Measurements from ENCODE around the gene PLCB3. TPM values are rescaled to one million over a fixed set of nuclear protein-coding genes. Genes with fewer than 3 reads are reported as not detected.

PLCB3 gene
- polyA plus RNA-seq, 4 donors: 11.8 to 17.5 (median 14.8) TPM

- no peak for DNase-seq (ENCODE audit: low read depth in 4 of 4, low spot score in 2 of 4)
Observed at GRCh38 chr11:64316672-64317324, 65.5 kb downstream of the PLCB3 start.

- peak; percentile 80 to 94 (median 93) for DNase-seq (ENCODE audit: low read depth in 4 of 4, low spot score in 2 of 4)
Observed at GRCh38 chr11:64317325-64317960, 66.1 kb downstream of the PLCB3 start, which contains the start of gene TRMT112. Gene TRMT112 (minus strand): TSS chr11:64317559. CDS start chr11:64317526, 33 bp downstream.

- peak; percentile 88 to 94 (median 90) for DNase-seq (ENCODE audit: low read depth in 4 of 4, low spot score in 2 of 4)
Observed at GRCh38 chr11:64317961-64318765, 66.8 kb downstream of the PLCB3 start, which contains the start of gene PRDX5. Gene PRDX5 (plus strand): TSS chr11:64318121. CDS start chr11:64318216, 95 bp downstream.

Other genes with a start within 250 kb of the PLCB3 start
- gene FLRT1, start 215.6 kb upstream of the PLCB3 start, polyA plus RNA-seq (ENCODE audit: insufficient read length in 4 of 4): 1 to 10 TPM; 2.5 to 4.6 (median 3.2) TPM
- gene MACROD1, start 85.4 kb upstream of the PLCB3 start, polyA plus RNA-seq (ENCODE audit: insufficient read length in 4 of 4): 10 to 100 TPM; 15.1 to 23.2 (median 19.5) TPM
- 100 to 1,000 TPM; 156 to 207 (median 187) TPM for gene STIP1, start 65.4 kb upstream of the PLCB3 start, polyA plus RNA-seq (ENCODE audit: insufficient read length in 4 of 4)
- gene FERMT3, start 44.8 kb upstream of the PLCB3 start, polyA plus RNA-seq (ENCODE audit: insufficient read length in 4 of 4): 1 to 10 TPM; 4.4 to 8.1 (median 4.9) TPM
- gene TRPT1, start 25.3 kb upstream of the PLCB3 start, polyA plus RNA-seq (ENCODE audit: insufficient read length in 4 of 4): 10 to 100 TPM; 32.9 to 58.5 (median 48.2) TPM
- 10 to 100 TPM; 21.4 to 41.4 (median 32.5) TPM for gene NUDT22, start 25.3 kb upstream of the PLCB3 start, polyA plus RNA-seq (ENCODE audit: insufficient read length in 4 of 4)
- gene DNAJC4, start 21.0 kb upstream of the PLCB3 start, polyA plus RNA-seq (ENCODE audit: insufficient read length in 4 of 4): 10 to 100 TPM; 54.6 to 78.9 (median 72.2) TPM
- 100 to 1,000 TPM in 2 of 4 donors, 10 to 100 TPM in 2; 76.6 to 116 (median 99.7) TPM for gene VEGFB, start 16.9 kb upstream of the PLCB3 start, polyA plus RNA-seq (ENCODE audit: insufficient read length in 4 of 4)
- gene FKBP2, start 10.4 kb upstream of the PLCB3 start, polyA plus RNA-seq (ENCODE audit: insufficient read length in 4 of 4): 100 to 1,000 TPM in 2 of 4 donors, 10 to 100 TPM in 2; 94.5 to 110 (median 102) TPM
- 100 to 1,000 TPM in 1 of 4 donors, 10 to 100 TPM in 3; 53.8 to 117 (median 76.0) TPM for gene PPP1R14B, start 4.6 kb upstream of the PLCB3 start, polyA plus RNA-seq (ENCODE audit: insufficient read length in 4 of 4)
- 10 to 100 TPM; 44.2 to 72.0 (median 57.1) TPM for gene BAD, start 33.1 kb downstream of the PLCB3 start, polyA plus RNA-seq (ENCODE audit: insufficient read length in 4 of 4)
- 10 to 100 TPM; 25.6 to 52.9 (median 40.4) TPM for gene GPR137, start 34.3 kb downstream of the PLCB3 start, polyA plus RNA-seq (ENCODE audit: insufficient read length in 4 of 4)
- gene KCNK4, start 39.8 kb downstream of the PLCB3 start, polyA plus RNA-seq (ENCODE audit: insufficient read length in 4 of 4): under 1 TPM in 1 of 4 donors, not detected in 3; 0.09 TPM
- gene CATSPERZ, start 48.8 kb downstream of the PLCB3 start, polyA plus RNA-seq (ENCODE audit: insufficient read length in 4 of 4): under 1 TPM in 1 of 4 donors, not detected in 3; 0.19 TPM
- 10 to 100 TPM; 17.9 to 31.1 (median 26.0) TPM for gene ESRRA, start 54.0 kb downstream of the PLCB3 start, polyA plus RNA-seq (ENCODE audit: insufficient read length in 4 of 4)
- 100 to 1,000 TPM; 209 to 285 (median 235) TPM for gene TRMT112, start 66.0 kb downstream of the PLCB3 start, polyA plus RNA-seq (ENCODE audit: insufficient read length in 4 of 4)
- gene PRDX5, start 66.6 kb downstream of the PLCB3 start, polyA plus RNA-seq (ENCODE audit: insufficient read length in 4 of 4): 100 to 1,000 TPM; 187 to 282 (median 212) TPM
- gene CCDC88B, start 88.7 kb downstream of the PLCB3 start, polyA plus RNA-seq (ENCODE audit: insufficient read length in 4 of 4): 1 to 10 TPM; 2.7 to 4.6 (median 3.7) TPM
- 10 to 100 TPM; 11.0 to 17.4 (median 15.0) TPM for gene RPS6KA4, start 107.6 kb downstream of the PLCB3 start, polyA plus RNA-seq (ENCODE audit: insufficient read length in 4 of 4)